PC-9 (cell line): ENCODE data around the gene PARP3. TPM values are rescaled to one million over a fixed set of nuclear protein-coding genes. Genes with fewer than 3 reads are reported as not detected.

Experiments used
- BruUV-seq: library from RNA; stranded (reverse); fragments of 400-500 nt; replicated peaks from 2 replicates; lab custom pipeline; 2021; lab: Mats Ljungman, UMichigan
- CTCF ChIA-PET: fragments of 300-600 bp; sonication (Branson Sonifier 250); formaldehyde crosslinking; loops from one replicate; lab custom pipeline; 2022; ENCODE audit warnings: antibody characterized with exemption; lab: Charles Lee
- POLR2A ChIA-PET: fragments of 300-600 bp; sonication (Branson Sonifier 250); formaldehyde crosslinking; loops from one replicate; lab custom pipeline; 2022; ENCODE audit warnings: antibody characterized with exemption; ENCODE audit not compliant: unreplicated experiment; lab: Charles Lee
- DNase-seq, 2 experiments: peaks; one replicate each; pipeline versions ENCODE4 v3.0.0 to v3.0.0-alpha.2; 2015 to 2022; ENCODE audit warnings: mixed read lengths in 1 of 2
- H2AFZ ChIP-seq: fragments of 200-600 bp; sonication (generic); 2 replicates; pipeline ENCODE4 v1.8.1; 2017; ENCODE audit warnings: antibody characterized with exemption
- H3F3A ChIP-seq: fragments of 200-600 bp; sonication (generic); 2 replicates; pipeline ENCODE4 v1.8.1; 2017; ENCODE audit warnings: antibody characterized with exemption, mild to moderate bottlenecking, low read depth; ENCODE audit not compliant: insufficient read depth
- H3K27ac ChIP-seq: fragments of 200-600 bp; sonication (generic); 2 replicates; pipeline ENCODE4 v1.6.1; 2016; ENCODE audit warnings: mixed run types
- H3K27me3 ChIP-seq: fragments of 200-600 bp; sonication (generic); 2 replicates; pipeline ENCODE4 v1.6.1; 2016; ENCODE audit warnings: low read depth, mixed run types; ENCODE audit not compliant: insufficient read depth
- H3K36me3 ChIP-seq: fragments of 200-600 bp; sonication (generic); 2 replicates; pipeline ENCODE4 v1.6.1; 2016; ENCODE audit warnings: low read depth, mixed run types
- H3K4me1 ChIP-seq: fragments of 200-600 bp; sonication (generic); replicated peaks from 2 replicates; pipeline ENCODE4 v1.6.1; 2016; ENCODE audit warnings: mixed run types; ENCODE audit not compliant: insufficient read depth
- H3K4me2 ChIP-seq: fragments of 200-600 bp; sonication (generic); 2 replicates; pipeline ENCODE4 v1.6.1; 2017; ENCODE audit warnings: mixed run types
- H3K4me3 ChIP-seq: fragments of 200-600 bp; sonication (generic); 2 replicates; pipeline ENCODE4 v1.6.1; 2016; ENCODE audit warnings: mixed run types
- H3K79me2 ChIP-seq: fragments of 200-600 bp; sonication (generic); 2 replicates; pipeline ENCODE4 v1.6.1; 2017; ENCODE audit warnings: low read depth, mixed run types
- H3K9me2 ChIP-seq: fragments of 200-600 bp; sonication (generic); 2 replicates; pipeline ENCODE4 v1.8.1; 2017; ENCODE audit warnings: mild to moderate bottlenecking; ENCODE audit not compliant: insufficient read depth
- H3K9me3 ChIP-seq: fragments of 200-600 bp; sonication (generic); 2 replicates; pipeline ENCODE4 v1.8.1; 2016; ENCODE audit warnings: low read depth; ENCODE audit not compliant: insufficient read depth
- H4K20me1 ChIP-seq: fragments of 200-600 bp; sonication (generic); 2 replicates; pipeline ENCODE4 v1.8.1; 2017; ENCODE audit not compliant: insufficient read depth
- CTCF ChIP-seq: fragments of 200-600 bp; sonication (generic); conservative IDR thresholded peaks from 2 replicates; pipeline ENCODE4 v1.6.1; 2017; ENCODE audit warnings: mixed run types, antibody characterized with exemption, mild to moderate bottlenecking, moderate library complexity
- EZH2 ChIP-seq: fragments of 200-600 bp; sonication (generic); IDR thresholded peaks from 2 replicates; pipeline ENCODE4 v1.8.0; 2017; ENCODE audit warnings: antibody characterized with exemption, low read depth
- intact Hi-C: fragments of 100-400 bp; cut with micrococcal nuclease; formaldehyde crosslinking; loops from one replicate; pipeline ENCODE4 v1.10.0; 2022; ENCODE audit not compliant: unreplicated experiment
- total RNA-seq: library from RNA; stranded (reverse); gene quantifications from 2 replicates; pipeline ENCODE4 v1.2.3, GENCODE V29; 2021

PARP3 gene
- total RNA-seq, 1 experiment from 2014 or later, result 24.4 TPM

GRCh38 chr3:51929420-51930003 is 12.7 kb upstream of the PARP3 start:
- no peaks in the 10 kb centered on the region; the same call in 1 of the 2 replicates for H4K20me1 ChIP-seq
- CTCF ChIA-PET, result no interaction called here
- no peak for DNase-seq

GRCh38 chr3:51930439-51930838 is 11.7 kb upstream of the PARP3 start:
- CTCF ChIA-PET, result no interaction called here
- Histone ChIP-seq H3K9me2 (no peaks in the 10 kb centered on the region), H3K79me2 (no peaks in the 10 kb centered on the region), H3K27me3 (no peaks in the 10 kb centered on the region), H3K36me3 (no peaks in the 10 kb centered on the region), H2AFZ (no peak overlapping the region), H3K4me3 (no peak overlapping the region), H3F3A (no peaks in the 10 kb centered on the region), H3K9me3 (no peaks in the 10 kb centered on the region), H3K4me2 (no peak overlapping the region), H3K4me1 (no peaks in the 10 kb centered on the region), H3K27ac (no peak overlapping the region), H4K20me1 (no peaks in the 10 kb centered on the region; the same call in 1 of the 2 replicates)
- no peak for TF ChIP-seq EZH2
- TF ChIP-seq CTCF, result no peak
- intact Hi-C loops, result no loop called here
- DNase-seq, result no peak
- POLR2A ChIA-PET, result no interaction called here
- BruUV-seq, result no TSS peak

More at GRCh38 chr3:51929420-51930003, 12.7 kb upstream of the PARP3 start:
- no TSS peak for BruUV-seq
- H3F3A ChIP-seq, result no peaks in the 10 kb centered on the region
- POLR2A ChIA-PET, result interaction anchor here (0.6 kb wide), 1 partner anchor 39 kb away, joined by 5 read pairs; no protein-coding TSS in a partner anchor
- H3K79me2 ChIP-seq, result no peaks in the 10 kb centered on the region
- H3K36me3 ChIP-seq, result no peaks in the 10 kb centered on the region
- no peak overlapping the region for H2AFZ ChIP-seq
- H3K4me1 ChIP-seq, result no peaks in the 10 kb centered on the region
- no peaks in the 10 kb centered on the region for H3K27me3 ChIP-seq
- TF ChIP-seq EZH2, result no peak
- no peak for TF ChIP-seq CTCF
- no peaks in the 10 kb centered on the region for H3K9me2 ChIP-seq
- no peak overlapping the region for H3K4me2 ChIP-seq
- H3K27ac ChIP-seq, result no peak overlapping the region
- no peak overlapping the region for H3K4me3 ChIP-seq
- H3K9me3 ChIP-seq, result no peaks in the 10 kb centered on the region
- intact Hi-C loops, result no loop called here

GRCh38 chr3:51931756-51932155 is 10.4 kb upstream of the PARP3 start:
- no peaks in the 10 kb centered on the region for H3K36me3 ChIP-seq
- POLR2A ChIA-PET, result no interaction called here
- H3K9me2 ChIP-seq, result no peaks in the 10 kb centered on the region
- no peak overlapping the region for H3K4me3 ChIP-seq
- H3K79me2 ChIP-seq, result no peaks in the 10 kb centered on the region
- H3K4me1 ChIP-seq, result no peaks in the 10 kb centered on the region
- BruUV-seq, result no TSS peak
- no peak for DNase-seq
- H3F3A ChIP-seq, result no peaks in the 10 kb centered on the region
- no peak overlapping the region for H2AFZ ChIP-seq
- intact Hi-C loops, result no loop called here
- no peaks in the 10 kb centered on the region for H3K27me3 ChIP-seq
- H3K9me3 ChIP-seq, result no peaks in the 10 kb centered on the region
- no peak overlapping the region for H3K4me2 ChIP-seq
- H4K20me1 ChIP-seq, result no peaks in the 10 kb centered on the region; the same call in 1 of the 2 replicates
- no peak overlapping the region for H3K27ac ChIP-seq
- CTCF ChIA-PET, result no interaction called here
- TF ChIP-seq CTCF, result no peak
- TF ChIP-seq EZH2, result no peak
